ENCODE measurements around the gene NDN.

The NDN gene

GRCh38 chr15:23646165-23647000 is 40.7 kb downstream of the NDN start:
- Histone ChIP-seq H3K4me3 (replicated peaks; ENCODE audit: insufficient read depth, low read length) (no peak overlapping the region), H3K27ac (replicated peaks) (no peak overlapping the region), H3K27me3 (ENCODE audit: insufficient read depth, poor library complexity, severe bottlenecking) (no peaks in the 10 kb centered on the region)
- DNase-seq (ENCODE audit: low read depth in 1 of 2, low spot score in 1 of 2) = no peak
- TF ChIP-seq, protein P1, sequence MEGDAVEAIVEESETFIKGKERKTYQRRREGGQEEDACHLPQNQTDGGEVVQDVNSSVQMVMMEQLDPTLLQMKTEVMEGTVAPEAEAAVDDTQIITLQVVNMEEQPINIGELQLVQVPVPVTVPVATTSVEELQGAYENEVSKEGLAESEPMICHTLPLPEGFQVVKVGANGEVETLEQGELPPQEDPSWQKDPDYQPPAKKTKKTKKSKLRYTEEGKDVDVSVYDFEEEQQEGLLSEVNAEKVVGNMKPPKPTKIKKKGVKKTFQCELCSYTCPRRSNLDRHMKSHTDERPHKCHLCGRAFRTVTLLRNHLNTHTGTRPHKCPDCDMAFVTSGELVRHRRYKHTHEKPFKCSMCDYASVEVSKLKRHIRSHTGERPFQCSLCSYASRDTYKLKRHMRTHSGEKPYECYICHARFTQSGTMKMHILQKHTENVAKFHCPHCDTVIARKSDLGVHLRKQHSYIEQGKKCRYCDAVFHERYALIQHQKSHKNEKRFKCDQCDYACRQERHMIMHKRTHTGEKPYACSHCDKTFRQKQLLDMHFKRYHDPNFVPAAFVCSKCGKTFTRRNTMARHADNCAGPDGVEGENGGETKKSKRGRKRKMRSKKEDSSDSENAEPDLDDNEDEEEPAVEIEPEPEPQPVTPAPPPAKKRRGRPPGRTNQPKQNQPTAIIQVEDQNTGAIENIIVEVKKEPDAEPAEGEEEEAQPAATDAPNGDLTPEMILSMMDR (IDR thresholded peaks at IDR 0.05; ENCODE audit: insufficient read depth, low read length) = no peak
- no peak for TF ChIP-seq POLR2AphosphoS5 (IDR thresholded peaks at IDR 0.05; ENCODE audit: low read depth)
- TF ChIP-seq SPI1 (IDR thresholded peaks at IDR 0.05; ENCODE audit: borderline replicate concordance, low read depth) = no peak
- TF ChIP-seq REST (IDR thresholded peaks at IDR 0.05; ENCODE audit: insufficient replicate concordance, low read depth) = no peak
- no peak for TF ChIP-seq GABPA (IDR thresholded peaks at IDR 0.05; ENCODE audit: low read depth)

- no peak for DNase-seq (ENCODE audit: low read depth in 1 of 2, low spot score in 1 of 2)
- no peak overlapping the region for H3K4me3 ChIP-seq (replicated peaks; ENCODE audit: insufficient read depth, low read length)
- H3K27me3 ChIP-seq (ENCODE audit: insufficient read depth, poor library complexity, severe bottlenecking) = no peaks in the 10 kb centered on the region
- TF ChIP-seq, protein P1 (IDR thresholded peaks at IDR 0.05; ENCODE audit: insufficient read depth, low read length) = no peak
- TF ChIP-seq GABPA (IDR thresholded peaks at IDR 0.05; ENCODE audit: low read depth) (no peak), POLR2AphosphoS5 (IDR thresholded peaks at IDR 0.05; ENCODE audit: low read depth) (no peak), SPI1 (IDR thresholded peaks at IDR 0.05; ENCODE audit: borderline replicate concordance, low read depth) (no peak)
- H3K27ac ChIP-seq (replicated peaks) = no peak overlapping the region
Measured at GRCh38 chr15:23645371-23646164, 41.5 kb downstream of the NDN start.

GRCh38 chr15:23644829-23645228 is 42.3 kb downstream of the NDN start:
- Histone ChIP-seq H3K27ac (replicated peaks) (no peak overlapping the region), H3K27me3 (ENCODE audit: insufficient read depth, poor library complexity, severe bottlenecking) (no peaks in the 10 kb centered on the region), H3K4me3 (replicated peaks; ENCODE audit: insufficient read depth, low read length) (no peak overlapping the region)
- DNase-seq (ENCODE audit: low read depth in 1 of 2, low spot score in 1 of 2) = no peak
- no peak for TF ChIP-seq REST (IDR thresholded peaks at IDR 0.05; ENCODE audit: insufficient replicate concordance, low read depth)
- no peak for TF ChIP-seq POLR2AphosphoS5 (IDR thresholded peaks at IDR 0.05; ENCODE audit: low read depth)
- TF ChIP-seq, protein P1 (IDR thresholded peaks at IDR 0.05; ENCODE audit: insufficient read depth, low read length) = no peak
- TF ChIP-seq GABPA (IDR thresholded peaks at IDR 0.05; ENCODE audit: low read depth) = no peak
- TF ChIP-seq SPI1 (IDR thresholded peaks at IDR 0.05; ENCODE audit: borderline replicate concordance, low read depth) = no peak
